KOPT-K1 (cell line): ENCODE results near the gene GIMAP7.
"Not testable (repeated sequence)": the region's sequence is repeated elsewhere in the genome, so short reads cannot be mapped to it uniquely, and the experiment has no call there.

Source experiments
- H3K27ac ChIP-seq: fragments of 200-600 bp; sonication (generic); 2 replicates; pipeline ENCODE4 v1.5.1; 2016; ENCODE audit warnings: antibody characterized with exemption, mild to moderate bottlenecking, low read depth, low read length; ENCODE audit not compliant: poor library complexity, severe bottlenecking
- H3K36me3 ChIP-seq: fragments of 200-600 bp; sonication (generic); 2 replicates; pipeline ENCODE4 v1.5.1; 2017; ENCODE audit warnings: antibody characterized with exemption, mild to moderate bottlenecking, low read length, moderate library complexity; ENCODE audit not compliant: insufficient read depth
- H3K9me3 ChIP-seq: fragments of 200-600 bp; sonication (generic); 2 replicates; pipeline ENCODE4 v1.5.1; 2017; ENCODE audit warnings: antibody characterized with exemption, low read length, mild to moderate bottlenecking; ENCODE audit not compliant: insufficient read depth, poor library complexity, severe bottlenecking

The GIMAP7 gene

GRCh38 chr7:150489782-150490181, 24.9 kb upstream of the GIMAP7 start:
- no peak overlapping the region for H3K27ac ChIP-seq
- peaks cover 8% of the 10 kb centered on the region for H3K9me3 ChIP-seq
- no peaks in the 10 kb centered on the region for H3K36me3 ChIP-seq

DNA sequence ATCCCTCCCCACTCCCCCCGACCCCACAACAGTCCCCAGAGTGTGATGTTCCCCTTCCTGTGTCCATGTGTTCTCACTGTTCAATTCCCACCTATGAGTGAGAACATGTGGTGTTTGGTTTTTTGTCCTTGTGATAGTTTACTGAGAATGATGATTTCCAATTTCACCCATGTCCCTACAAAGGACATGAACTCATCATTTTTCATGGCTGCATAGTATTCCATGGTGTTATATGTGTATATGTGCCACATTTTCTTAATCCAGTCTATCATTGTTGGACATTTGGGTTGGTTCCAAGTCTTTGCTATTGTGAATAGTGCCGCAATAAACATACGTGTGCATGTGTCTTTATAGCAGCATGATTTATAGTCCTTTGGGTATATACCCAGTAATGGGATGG, 21.2 kb upstream of the GIMAP7 start:
- H3K36me3 ChIP-seq, H3K27ac ChIP-seq: not testable (repeated sequence)
- peaks cover 15% of the 10 kb centered on the region for H3K9me3 ChIP-seq

GRCh38 chr7:150502519-150502918, 12.2 kb upstream of the GIMAP7 start:
- Histone ChIP-seq H3K36me3 (no peaks in the 10 kb centered on the region), H3K9me3 (peaks cover 6% of the 10 kb centered on the region), H3K27ac (peak overlapping the region; percentile 64)

DNA sequence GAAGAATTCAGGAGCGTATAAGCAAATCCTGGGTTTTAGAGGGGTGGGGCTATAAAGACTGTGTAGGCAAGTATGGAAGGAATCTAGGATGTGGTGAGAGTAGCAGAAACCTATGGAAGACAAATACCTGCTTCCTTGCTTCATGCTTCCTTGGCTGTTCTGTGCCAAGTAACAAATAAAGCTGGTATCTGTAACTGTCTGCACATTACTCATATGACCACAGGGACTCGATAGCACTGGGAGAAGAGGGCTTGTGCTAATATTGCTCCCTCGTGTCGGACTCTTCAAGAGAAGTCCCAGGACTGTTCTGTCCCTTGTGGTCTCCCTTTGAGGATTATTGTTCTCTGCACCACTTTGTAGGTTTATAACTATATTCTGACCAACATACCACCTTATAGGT, 11.5 kb upstream of the GIMAP7 start:
- peaks cover 4% of the 10 kb centered on the region for H3K9me3 ChIP-seq
- no peaks in the 10 kb centered on the region for H3K36me3 ChIP-seq
- H3K27ac ChIP-seq = peak overlapping the region; percentile 64

DNA sequence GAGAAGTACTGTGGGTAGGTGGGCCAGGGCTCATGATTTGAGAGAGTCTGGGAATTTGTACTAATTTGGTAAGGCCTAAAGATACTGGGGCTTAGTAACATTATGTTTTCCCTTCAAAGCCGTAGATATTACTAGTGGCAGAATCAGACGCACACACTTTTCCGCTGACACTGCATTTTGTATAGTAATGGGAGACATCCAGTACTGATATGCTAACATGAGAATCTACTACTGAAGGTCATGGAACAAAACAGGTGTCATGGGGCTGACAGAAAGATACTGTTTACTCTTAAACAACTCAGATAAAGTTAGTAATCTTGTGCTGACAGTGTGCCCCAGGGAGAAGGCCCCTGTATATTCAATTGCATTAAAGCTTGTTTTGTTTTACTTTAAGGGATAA, 11.1 kb upstream of the GIMAP7 start:
- no peaks in the 10 kb centered on the region for H3K36me3 ChIP-seq
- H3K9me3 ChIP-seq = peaks cover 4% of the 10 kb centered on the region
- H3K27ac ChIP-seq = peak overlapping the region; percentile 64

GRCh38 chr7:150507947-150508602, 6.6 kb upstream of the GIMAP7 start:
- no peak overlapping the region for H3K27ac ChIP-seq
- H3K9me3 ChIP-seq = peaks cover 20% of the 10 kb centered on the region
- H3K36me3 ChIP-seq = no peaks in the 10 kb centered on the region

GRCh38 chr7:150511048-150511447, 3.6 kb upstream of the GIMAP7 start:
- Histone ChIP-seq H3K27ac (peak overlapping the region; percentile 4), H3K36me3 (no peaks in the 10 kb centered on the region; the same call in 1 of the 2 replicates), H3K9me3 (peaks cover 20% of the 10 kb centered on the region)

DNA sequence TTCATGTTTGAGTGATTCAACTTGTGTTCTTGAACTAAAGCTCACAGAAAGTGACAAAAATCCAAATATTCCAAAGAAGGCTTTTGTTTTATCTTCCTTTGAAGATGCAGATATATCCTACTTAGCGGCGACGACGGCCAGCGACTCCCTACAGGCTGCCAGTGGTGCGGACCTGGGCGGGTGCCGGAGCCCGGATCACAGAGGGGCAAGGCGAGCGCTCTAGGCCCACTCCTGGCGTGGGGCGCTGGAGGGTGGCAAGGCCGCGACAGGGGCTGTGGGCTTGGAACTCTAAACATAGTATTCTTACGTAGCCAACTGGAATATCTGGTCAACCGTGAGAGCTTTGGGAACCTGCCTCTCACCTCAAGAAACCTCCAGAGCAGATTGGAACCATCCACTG, 914 bp upstream of the GIMAP7 start:
- peaks cover 12% of the 10 kb centered on the region; the same call in 1 of the 2 replicates for H3K36me3 ChIP-seq
- H3K9me3 ChIP-seq = peaks cover 20% of the 10 kb centered on the region
- peak overlapping the region; percentile 97 for H3K27ac ChIP-seq

GRCh38 chr7:150515248-150516147, 826 bp downstream of the GIMAP7 start:
- Histone ChIP-seq H3K9me3 (peaks cover 14% of the 10 kb centered on the region), H3K36me3 (peaks cover 24% of the 10 kb centered on the region), H3K27ac (peak overlapping the region; percentile 97)

- Histone ChIP-seq H3K36me3 (peaks cover 41% of the 10 kb centered on the region), H3K9me3 (peaks cover 5% of the 10 kb centered on the region), H3K27ac (peak overlapping the region; percentile 97)
Observed at GRCh38 chr7:150516956-150517745, 2.5 kb downstream of the GIMAP7 start.

- Histone ChIP-seq H3K9me3 (peaks cover 5% of the 10 kb centered on the region), H3K36me3 (peaks cover 46% of the 10 kb centered on the region), H3K27ac (peak overlapping the region; percentile 97)
Observed at GRCh38 chr7:150519310-150519709, 4.6 kb downstream of the GIMAP7 start.

GRCh38 chr7:150520145-150520544, 5.5 kb downstream of the GIMAP7 start:
- Histone ChIP-seq H3K27ac (peak overlapping the region; percentile 97), H3K36me3 (peaks cover 46% of the 10 kb centered on the region), H3K9me3 (peaks cover 5% of the 10 kb centered on the region)

- H3K27ac ChIP-seq = peak overlapping the region; percentile 97
- peaks cover 17% of the 10 kb centered on the region for H3K9me3 ChIP-seq
- peaks cover 41% of the 10 kb centered on the region for H3K36me3 ChIP-seq
Observed at GRCh38 chr7:150522931-150523330, 8.3 kb downstream of the GIMAP7 start.

GRCh38 chr7:150524018-150524417, 9.3 kb downstream of the GIMAP7 start:
- Histone ChIP-seq H3K9me3 (peaks cover 28% of the 10 kb centered on the region), H3K36me3 (peaks cover 33% of the 10 kb centered on the region), H3K27ac (peak overlapping the region; percentile 97)

GRCh38 chr7:150531704-150532103, 17.0 kb downstream of the GIMAP7 start:
- Histone ChIP-seq H3K27ac (no peak overlapping the region), H3K36me3 (no peaks in the 10 kb centered on the region), H3K9me3 (peaks cover 83% of the 10 kb centered on the region)
